GM21737 (cell line): ENCODE results near the gene ATF7.

Source experiments
- ATAC-seq: cut with Tn5 transposase; IDR thresholded peaks from one replicate; pipeline ENCODE4 v1.9.1; 2021; ENCODE audit warnings: mild to moderate bottlenecking, moderate library complexity; ENCODE audit not compliant: unreplicated experiment

Gene ATF7

DNA sequence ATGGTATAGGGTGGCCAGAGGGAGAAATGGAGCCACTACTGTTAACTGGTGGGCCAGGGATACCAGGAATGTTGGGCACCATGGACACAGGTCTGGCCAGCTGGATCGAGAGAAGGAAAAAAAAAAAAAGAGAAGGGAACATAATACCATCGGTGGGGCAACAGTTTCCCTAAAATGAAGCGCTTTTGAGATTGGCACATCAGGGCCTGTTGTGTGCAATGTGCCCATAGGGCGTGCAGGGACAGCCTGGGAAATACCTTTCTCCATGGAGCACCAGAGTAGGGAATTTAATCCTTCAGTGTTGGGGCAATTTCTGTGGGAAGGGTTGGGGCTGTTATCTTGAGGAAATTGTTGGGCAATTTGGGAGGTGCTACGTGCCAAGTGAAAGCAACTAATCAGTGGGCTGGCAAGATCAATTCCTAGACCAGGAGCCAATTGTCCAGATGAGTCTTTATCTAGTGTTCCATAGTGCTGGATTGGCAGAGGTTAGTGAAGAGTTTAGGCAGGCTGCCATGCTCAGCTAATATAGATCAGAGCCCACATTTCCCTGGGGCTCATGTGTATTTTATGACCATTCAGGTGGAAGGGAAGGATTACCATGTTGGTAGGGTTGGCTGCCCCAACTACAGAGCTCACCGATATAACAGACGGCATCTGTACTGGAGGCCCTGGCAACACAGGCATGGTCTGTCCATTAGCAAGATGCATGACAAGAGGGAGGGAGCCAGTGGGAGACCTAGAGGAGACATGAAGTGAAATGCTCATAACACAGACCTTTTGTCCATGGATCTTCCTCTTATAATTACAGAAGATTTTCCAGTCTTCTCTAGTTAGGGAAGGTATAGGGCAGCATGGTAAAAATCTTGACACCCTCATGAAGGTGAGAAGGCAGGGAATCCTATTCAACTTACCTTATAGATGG, 93.4 kb downstream of the ATF7 start:
- no peak for ATAC-seq

DNA sequence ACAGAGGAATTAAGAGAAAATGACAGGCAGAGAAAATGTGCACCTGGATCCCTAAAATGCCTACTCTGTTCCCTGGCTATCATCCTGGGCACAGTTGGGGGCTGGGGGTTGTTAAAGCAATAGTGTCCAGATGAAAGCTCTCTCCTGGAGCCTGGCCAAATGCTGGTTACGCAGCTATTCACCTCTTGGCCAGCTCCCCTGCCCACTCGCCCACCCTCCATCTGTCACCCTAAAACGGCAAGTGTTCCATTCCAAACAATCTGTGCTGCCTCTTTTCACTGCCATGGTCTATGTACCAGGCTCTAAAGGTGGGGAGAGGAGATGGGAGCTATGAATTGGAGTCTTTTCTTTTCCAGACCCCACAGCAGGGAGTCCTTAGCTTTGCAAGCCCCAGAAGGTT, 94.2 kb downstream of the ATF7 start:
- ATAC-seq, result no peak

DNA sequence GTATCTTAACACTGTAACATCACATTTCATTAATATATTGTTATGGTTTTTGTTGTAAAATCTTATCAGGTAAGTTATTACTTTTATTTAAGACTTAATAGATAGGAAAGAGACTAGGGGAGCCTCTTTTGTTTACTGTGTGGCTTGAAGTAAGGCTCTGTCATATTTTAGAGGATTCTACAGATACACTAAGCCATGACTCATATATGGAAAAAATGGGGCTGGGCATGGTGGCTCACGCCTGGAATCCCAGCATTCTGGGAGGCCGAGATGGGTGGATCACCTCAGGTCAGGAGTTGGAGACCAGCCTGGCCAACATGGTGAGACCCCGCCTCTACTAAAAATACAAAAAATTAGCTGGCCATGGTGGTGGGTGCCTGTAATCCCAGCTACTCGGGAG, 95.3 kb downstream of the ATF7 start:
- no peak for ATAC-seq

DNA sequence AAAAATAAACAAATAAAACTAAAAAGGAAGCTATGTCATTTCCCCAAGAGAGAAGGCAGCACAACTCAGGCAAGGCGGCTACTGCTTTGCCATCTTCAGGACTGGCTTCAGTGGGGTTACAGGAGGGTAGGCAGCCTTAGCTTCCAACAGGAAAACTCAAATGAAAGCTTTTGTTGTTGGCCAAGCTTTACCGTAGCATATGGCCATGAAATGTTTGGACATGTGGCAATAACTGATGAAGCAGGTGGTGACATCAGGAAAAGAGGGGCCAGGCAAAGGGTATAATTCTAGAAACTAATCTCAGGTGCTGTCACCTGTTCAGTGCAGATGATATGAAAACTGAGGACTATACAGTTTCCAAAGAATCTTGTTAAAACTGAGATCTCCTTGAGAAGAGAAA, 96.1 kb downstream of the ATF7 start:
- ATAC-seq, result no peak

DNA sequence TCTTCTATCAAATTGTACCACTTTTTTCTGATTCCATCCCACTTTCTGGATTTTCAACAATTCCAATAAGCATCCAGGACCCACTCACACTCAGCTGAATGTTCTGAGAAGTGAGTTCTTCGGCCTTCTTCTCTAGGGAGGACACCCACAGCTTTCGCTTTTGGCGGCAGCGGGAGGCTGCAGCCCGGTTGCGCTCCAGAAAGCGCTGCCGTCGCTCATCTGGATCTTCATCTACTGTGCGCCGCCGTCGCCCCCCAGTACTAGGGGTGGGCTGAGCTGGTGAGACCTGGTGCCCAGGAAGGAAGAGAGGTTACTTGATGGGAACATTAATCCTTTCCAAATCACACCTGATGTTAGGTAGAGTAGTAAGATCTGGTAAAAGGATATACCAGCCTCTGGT, 101.7 kb downstream of the ATF7 start:
- ATAC-seq, result no peak

DNA sequence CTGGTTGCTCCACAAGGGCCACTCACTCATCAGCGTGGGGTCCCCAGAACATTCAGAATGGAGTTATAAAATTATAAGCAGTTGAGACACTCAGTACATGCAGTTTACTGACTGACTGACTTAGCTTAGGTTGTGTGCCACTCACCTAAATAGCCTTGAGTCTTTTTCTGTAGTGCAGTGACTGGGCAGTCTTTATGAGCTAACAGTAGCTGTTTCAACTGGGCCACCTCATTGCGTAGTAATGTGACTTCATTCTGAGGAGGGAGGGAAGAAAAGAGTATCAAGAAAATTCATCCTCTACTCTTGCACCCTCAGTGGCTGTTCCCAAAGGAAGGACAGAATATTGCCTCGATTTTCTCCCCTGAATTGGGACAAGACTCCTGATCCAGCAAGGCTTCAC, 103.1 kb downstream of the ATF7 start:
- ATAC-seq, result no peak

DNA sequence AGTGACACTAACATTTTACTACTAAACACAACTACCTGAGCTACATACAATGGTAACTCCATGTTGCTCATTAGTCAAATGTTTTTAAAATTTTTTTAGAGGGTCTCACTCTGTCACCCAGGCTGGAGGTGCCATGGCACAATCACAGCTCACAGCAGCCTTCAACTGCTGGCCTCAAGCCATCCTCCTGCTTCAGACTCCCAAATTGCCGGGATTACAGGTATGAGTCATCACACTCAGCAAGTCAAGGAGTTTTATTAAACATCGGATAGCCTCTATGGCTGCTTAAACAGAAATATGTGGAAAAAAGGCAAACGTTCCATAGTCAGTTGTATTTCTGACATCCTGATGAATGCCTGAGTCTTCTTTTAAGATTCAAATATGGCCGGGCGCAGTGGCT, 107.8 kb downstream of the ATF7 start:
- no peak for ATAC-seq

DNA sequence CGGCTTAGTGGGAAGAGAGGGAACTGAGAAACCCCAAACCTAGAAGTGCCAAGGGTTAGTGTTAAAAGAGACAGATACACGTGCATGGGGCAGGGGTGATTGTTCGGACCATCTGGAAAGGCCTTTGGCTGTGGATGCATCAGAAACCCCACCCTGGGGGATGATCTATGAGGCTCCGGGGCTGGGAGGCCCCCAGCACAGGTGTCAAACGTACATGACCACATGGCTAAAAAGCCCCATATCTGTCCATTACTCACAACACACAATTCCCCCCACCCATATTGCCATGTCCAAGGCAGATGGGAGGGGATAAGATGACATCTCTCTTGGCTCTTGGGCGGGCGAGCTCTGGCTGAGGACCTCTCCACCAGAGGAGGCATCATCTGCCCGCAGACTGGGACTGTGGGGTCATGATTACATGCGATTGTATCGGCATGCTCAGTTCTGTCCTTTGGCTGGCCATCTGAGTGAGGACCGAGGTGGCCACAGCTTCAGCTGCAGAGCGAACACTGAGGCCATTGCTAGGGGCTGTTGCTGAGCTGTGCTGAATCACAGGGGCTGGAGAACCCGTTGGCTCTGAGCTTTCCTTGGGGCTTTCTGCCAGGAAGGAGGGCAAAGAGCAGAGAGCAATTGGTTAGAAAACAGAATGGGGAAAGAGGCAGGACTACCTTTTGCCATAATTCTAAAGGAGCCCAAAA, 109.3 kb downstream of the ATF7 start:
- no peak for ATAC-seq

DNA sequence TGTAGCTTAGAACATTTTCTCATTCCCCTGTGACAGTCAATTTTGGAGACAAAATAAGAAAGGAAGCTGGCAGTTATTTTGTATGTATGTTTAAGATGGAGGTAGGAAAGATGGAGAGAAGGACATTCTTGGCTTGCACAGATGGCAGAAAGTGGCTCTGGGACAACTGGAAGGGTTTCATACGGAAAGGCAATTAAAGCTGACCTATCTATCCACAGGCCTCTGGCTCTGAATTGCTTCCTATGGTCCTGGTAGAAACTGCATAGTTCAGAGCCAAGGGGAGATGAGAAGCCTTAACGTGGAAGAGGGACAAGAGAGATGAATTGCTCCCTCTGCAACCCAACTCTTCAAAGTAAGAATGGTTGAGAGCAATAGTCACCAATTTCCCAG, 110.9 kb downstream of the ATF7 start:
- no peak for ATAC-seq

DNA sequence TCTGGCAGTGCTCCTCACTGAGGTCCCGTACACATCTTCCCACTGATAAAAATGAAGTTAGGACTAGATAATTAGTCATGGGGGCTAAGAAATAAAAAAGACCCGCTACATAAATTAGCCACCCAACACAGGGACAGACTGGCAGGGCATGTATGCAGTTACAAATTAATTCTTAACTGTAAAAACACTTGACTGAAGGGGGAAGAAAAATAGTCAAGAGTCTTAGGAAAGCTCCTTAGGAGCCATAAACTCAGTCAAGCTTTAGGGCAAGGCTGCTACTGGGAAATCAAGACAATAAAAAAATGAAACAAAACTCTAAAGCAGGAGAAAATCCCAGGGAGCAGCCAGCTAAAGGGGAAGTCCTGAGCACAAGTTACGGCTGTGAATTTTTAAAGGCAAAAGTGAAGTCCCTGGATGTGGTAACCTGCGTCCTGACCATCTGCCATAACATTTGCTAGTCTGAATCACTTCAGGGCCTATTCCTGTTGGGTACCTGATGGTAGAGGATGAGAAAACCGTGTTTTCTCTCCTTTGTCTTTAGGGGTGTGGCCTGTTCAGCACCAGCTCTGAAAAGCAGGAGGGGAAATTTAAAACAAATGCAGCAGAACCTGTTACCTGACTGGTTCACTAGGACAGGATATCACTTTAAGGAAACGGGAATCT, 111.4 kb downstream of the ATF7 start:
- ATAC-seq, result no peak

DNA sequence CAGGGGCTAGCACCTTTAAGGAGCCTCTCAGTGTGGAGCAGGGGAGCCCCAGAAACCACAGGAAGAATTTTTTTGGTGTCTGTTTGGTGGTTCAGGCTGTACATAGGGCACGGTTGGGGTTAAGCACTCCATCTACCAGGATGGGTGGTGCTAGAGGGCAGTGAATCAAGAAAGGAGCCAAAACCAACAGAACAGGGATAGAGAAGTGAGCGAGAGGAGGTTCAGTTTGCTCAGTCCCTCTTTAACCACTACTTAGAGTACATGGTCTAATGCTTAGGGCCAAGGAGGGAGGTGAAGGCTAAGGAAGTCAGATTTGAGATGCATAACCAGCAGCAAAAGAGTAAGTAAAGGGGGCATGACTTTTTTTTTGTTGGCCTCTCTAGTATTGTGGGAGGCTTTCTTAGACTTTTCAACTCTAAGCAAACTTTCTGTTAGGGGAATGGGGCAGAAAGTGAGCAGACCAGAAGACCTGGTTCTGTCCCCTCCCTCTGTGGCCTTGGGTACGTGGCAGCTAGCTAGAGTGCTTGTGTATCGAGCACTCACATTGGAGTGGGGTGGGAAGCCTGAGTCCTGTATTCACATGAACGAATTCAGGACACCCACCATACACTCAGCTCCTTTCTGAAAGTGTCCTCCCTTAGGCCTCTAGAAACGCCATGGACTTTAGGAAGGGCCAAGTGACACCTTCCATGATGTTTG, 112.3 kb downstream of the ATF7 start:
- no peak for ATAC-seq

DNA sequence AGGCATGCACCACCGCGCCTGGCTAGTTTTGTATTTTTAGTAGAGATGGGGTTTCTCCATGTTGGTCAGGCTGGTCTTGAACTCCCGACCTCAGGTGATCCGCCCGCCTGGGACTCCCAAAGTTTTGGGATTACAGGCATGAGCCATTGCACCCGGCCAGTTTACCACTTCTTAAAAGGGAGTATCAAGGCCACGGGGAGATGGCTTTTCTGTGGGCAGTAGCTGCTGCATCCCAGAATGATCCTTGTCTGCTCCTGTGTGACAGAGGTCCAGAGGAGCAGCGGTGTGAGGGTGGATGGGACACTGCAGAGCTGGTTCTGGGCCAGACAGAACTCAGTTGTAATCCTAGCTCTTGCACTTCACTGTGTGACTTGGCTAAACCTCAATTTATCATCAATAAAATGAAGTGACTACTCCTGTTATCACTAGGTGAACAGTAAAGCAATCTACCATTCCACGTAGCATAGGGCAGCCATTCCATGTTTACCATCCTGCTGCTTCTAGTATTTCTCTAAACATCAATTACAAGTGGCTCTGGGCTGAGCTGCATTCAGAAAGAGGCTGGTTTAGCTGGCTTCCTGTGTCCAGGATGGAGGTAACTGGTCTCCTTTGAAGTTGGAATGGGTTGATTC, 115.9 kb downstream of the ATF7 start:
- ATAC-seq, result no peak

DNA sequence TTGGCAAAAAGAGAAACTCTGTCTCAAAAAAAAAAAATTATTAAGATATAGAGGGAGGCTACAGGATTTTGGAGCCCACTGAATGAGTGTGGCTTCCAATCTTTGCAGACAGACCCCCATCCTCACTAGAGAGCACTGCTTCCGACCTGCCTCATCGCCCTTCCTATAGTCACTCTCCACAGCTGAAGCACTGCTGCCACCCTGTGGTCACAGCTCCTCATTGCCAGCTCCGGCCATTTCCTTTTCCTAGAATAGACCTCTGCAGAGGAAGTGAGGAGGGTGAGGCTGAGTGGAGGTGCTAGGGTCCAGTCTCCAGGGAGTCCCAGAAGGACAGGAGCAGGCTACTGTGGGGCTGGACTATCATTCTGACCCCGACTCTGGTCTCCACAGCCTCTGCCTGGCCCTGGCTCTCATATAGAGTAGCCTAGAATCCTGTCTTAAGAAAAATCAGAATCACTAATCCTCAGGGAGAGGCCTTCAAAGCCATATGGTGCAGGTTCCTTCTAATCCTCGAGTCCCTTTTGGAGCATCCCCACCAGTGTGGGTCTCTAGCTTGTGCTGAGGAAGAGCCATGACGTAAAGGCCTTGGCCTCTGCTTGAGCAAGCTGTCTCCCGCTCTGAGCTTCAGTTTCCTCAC, 117.5 kb downstream of the ATF7 start:
- ATAC-seq, result peak; percentile 62

DNA sequence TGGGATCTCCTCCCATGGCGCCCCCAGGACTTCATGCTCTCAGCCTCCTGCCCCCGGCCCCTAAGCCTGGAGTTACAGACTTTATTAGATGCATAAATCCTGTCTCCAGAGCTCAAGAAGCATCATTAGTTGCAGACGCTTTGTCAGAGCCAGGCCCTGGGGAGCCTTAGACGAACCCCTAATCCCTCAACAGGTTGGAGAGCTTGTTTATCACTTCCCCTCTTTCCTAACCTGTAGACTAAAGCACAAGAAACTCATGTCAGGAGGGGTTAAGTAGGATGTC, 118.6 kb downstream of the ATF7 start:
- no peak for ATAC-seq

DNA sequence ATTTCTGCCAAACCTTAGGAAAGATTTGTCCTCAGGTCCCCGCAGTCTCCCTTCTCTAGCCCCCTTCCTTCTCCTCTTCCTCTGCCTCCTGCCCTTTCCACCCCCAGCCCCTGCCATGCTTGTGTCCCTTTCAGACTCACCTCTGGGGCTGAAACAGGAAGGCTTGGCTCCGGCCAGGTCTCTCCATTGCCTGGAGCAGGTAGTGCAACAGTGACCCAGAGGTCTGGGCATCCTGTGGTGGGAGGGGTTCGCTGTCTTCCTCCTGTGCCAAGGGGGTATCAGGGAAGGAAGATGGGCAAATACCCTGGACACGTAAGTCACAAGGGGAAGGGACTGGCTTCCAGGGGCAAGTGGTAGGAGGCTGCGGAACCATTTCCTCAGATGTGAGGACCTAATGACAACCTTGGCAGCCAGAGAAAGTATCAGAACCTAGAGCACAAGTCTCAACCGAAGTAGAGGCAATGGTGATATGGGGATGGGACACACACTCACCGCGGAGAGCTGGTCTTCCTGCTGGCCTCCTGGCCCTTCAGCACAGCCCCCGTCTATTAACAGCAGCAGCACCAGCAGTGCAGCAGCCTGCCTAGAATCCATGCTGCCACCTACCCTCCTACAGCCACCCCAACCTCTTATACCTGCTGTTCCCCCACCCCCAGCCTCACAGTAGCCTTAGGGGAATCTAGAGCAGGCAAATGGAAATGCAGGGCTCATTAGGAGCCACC, 119.1 kb downstream of the ATF7 start, which contains the start of gene NPFF:
TSS of gene NPFF (minus strand) at position 604 of the 722 bp plus-strand sequence. CDS start at position 594, 10 bp downstream.
- no peak for ATAC-seq

DNA sequence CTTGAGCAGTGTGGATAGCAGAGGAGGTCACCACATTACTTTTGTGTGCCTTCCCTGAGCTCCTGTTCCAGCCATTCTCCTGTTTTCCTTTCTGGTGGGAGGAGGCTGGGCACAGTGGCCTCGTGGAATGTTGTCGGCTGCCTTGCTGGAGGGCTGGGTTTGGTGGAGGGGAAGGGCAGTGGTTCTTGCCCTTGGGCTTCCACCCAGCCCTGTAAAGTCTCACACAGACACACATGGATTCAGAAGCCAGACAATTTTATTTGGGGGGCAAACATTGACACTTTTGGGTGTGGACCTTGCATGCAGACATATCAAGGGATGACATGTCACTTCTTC, 119.8 kb downstream of the ATF7 start:
- ATAC-seq, result no peak

DNA sequence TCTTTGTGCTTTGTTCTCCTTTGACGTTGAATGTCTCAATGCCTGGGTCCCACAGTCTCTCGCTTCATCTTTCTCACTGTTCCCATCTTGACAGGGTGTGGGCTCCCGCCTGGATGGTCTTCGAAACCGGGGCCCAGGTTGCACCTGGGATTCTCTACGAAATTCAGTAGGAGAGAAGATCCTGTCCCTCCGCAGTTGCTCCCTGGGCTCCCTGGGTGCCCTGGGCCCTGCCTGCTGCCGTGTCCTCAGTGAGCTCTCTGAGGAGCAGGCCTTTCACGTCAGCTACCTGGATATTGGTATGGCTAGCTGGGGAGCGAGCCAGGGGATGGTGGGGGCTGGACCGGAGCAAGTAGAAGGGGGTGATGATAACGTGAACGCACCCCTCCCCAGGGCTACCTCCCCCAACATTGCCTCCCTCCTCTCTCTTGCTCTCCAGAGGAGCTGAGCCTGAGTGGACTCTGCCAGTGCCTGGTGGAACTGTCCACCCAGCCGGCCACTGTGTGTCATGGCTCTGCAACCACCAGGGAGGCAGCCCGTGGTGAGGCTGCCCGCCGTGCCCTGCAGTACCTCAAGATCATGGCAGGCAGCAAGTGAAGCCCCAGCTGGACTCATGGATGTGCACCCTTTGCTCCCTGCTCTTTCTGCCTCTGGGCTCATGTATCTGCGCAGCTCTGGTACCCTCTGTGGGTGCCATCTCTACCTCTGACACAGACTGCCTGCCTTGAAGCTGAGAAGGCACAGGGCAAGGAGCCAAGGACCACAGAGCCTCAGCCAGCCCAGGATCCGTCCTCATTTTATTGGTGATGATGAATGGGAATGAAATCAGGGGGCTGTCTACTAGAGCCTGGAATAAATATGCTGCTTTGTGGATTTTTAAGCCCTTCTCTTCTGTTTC, 120.4 kb downstream of the ATF7 start:
- ATAC-seq, result no peak

DNA sequence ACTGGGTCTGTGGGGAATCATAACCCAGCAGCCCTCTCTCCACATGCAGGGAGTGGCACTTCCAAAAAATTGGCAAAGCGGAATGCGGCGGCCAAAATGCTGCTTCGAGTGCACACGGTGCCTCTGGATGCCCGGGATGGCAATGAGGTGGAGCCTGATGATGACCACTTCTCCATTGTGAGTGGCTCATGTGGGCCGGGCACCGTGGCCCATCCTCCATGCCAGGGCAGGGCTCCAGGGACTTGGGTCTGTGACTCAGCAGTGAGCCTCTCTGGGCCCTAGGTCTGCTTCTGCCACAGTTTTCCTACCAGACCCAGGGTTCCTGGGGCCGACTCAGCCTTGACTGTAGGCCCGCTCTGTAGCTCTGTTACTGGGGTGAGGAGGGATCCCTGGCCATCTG, 121.1 kb downstream of the ATF7 start:
- no peak for ATAC-seq
